Neural progenitor cell (in vitro differentiated cells): Measurements from ENCODE around the gene BCAS3.

Experiments used
- EZH2 ChIP-seq: fragments of 200-600 bp; sonication (generic); IDR thresholded peaks from 2 replicates; pipeline ENCODE4 v1.6.1; 2017; ENCODE audit warnings: antibody characterized with exemption, mild to moderate bottlenecking, moderate library complexity
- EZH2phosphoT487 ChIP-seq: fragments of 200-600 bp; sonication (generic); IDR thresholded peaks from 2 replicates; pipeline ENCODE4 v1.6.1; 2017; ENCODE audit warnings: antibody characterized with exemption
- TF ChIP-seq, protein P1 (sequence below): fragments of 200-600 bp; sonication (generic); IDR thresholded peaks from 2 replicates; pipeline ENCODE4 v1.5.1; 2017; ENCODE audit warnings: antibody characterized with exemption, mild to moderate bottlenecking

DNA sequence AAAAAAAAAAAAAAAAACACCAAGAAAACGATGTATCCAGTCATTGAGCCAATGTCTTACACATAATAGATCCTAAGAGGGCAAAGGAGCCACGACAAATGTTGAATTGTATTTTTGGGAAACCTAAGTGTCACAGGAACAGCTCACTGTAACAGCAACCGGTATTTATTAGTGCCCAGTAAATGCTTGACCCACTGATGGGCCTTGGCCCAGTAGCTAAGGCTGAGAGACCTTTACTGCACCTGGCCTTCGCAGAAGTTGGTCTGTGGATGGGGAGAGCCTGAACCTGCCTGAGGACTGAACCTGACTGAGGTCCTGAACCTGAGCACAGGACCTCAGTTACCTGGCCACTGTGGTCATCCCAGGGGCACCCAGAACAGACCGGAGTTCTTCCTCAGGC lies 657.0 kb downstream of the BCAS3 start:
- TF ChIP-seq, protein P1, sequence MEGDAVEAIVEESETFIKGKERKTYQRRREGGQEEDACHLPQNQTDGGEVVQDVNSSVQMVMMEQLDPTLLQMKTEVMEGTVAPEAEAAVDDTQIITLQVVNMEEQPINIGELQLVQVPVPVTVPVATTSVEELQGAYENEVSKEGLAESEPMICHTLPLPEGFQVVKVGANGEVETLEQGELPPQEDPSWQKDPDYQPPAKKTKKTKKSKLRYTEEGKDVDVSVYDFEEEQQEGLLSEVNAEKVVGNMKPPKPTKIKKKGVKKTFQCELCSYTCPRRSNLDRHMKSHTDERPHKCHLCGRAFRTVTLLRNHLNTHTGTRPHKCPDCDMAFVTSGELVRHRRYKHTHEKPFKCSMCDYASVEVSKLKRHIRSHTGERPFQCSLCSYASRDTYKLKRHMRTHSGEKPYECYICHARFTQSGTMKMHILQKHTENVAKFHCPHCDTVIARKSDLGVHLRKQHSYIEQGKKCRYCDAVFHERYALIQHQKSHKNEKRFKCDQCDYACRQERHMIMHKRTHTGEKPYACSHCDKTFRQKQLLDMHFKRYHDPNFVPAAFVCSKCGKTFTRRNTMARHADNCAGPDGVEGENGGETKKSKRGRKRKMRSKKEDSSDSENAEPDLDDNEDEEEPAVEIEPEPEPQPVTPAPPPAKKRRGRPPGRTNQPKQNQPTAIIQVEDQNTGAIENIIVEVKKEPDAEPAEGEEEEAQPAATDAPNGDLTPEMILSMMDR: no peak
- TF ChIP-seq EZH2 (no peak), EZH2phosphoT487 (no peak)
